ENCODE measurements around the gene DES.

DES gene

GRCh38 chr2:219422952-219423534, 4.9 kb downstream of the DES start:
- no peak for DNase-seq

GRCh38 chr2:219423652-219424377, 5.6 kb downstream of the DES start:
- DNase-seq: no peak

- DNase-seq: no peak
Observed at GRCh38 chr2:219425238-219426067, 7.3 kb downstream of the DES start.

DNA sequence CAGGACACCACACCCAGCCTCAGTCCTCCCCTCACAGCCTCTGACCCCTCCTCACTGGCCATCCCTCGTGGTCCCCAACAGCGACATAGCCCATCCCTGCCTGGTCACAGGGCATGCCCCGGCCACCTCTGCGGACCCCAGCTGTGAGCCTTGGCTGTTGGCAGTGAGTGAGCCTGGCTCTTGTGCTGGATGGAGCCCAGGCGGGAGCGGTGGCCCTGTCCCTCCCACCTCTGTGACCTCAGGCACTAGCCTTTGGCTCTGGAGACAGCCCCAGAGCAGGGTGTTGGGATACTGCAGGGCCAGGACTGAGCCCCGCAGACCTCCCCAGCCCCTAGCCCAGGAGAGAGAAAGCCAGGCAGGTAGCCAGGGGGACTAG, 7.9 kb downstream of the DES start:
- no peak for DNase-seq

DNA sequence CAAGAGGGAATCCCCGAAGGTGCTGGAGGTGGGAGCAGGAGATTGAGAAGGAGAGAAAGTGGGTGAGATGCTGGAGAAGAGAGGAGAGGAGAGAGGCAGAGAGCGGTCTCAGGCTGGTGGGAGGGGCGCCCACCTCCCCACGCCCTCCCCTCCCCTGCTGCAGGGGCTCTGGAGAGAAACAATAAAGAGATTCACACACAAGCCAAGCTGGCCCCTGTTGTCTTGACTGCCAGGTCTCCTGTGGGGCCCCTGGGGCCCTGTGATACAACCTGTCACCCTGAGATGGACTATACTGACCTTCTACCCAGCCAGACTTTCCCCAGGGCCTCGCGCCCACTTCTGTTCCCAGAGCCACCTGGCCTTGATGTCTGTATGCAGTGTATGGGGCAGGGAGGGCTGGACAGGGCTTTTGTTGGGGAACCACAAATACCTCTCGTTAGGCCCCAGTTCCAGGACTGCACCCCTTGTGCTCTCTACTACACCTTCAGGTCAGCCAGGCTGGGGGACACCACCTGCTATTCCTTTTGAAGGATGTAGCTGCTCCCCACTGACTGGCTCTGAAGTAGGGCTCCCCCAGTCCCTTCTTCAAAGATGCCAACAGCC, 8.5 kb downstream of the DES start:
- no peak for DNase-seq

- DNase-seq: no peak
Observed at GRCh38 chr2:219428469-219428868, 10.3 kb downstream of the DES start.

DNA sequence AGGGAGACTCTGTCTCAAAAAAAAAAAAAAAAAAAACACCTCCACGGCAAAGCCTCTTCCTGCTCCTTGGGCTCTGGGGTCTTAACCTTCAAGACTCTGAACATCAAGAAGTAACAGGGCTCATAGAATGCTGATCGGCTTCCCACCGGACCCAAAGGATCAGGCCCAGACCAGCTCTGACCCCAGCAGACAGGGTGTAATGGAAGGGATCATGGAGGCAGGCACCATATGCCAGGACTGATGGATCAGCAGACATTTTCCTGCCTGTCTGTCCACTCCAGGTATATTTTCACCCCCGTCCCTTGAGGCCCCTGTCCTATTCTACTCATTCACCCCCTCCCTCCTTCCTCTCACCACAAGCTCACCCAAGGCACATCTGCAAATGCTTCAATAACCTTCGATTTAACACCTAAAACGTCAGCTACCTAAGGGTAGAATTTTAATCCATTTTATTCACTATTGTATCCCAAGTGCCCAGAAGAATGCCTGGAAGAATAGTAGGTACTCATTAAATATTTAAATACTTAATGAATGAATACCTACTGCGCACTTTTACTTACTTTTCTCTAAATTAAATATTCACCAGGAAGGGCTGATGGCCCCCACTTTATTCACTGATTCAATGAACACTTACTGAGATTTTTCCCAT, 11.9 kb downstream of the DES start:
- DNase-seq: no peak

- DNase-seq: no peak
Observed at GRCh38 chr2:219430633-219431615, 12.7 kb downstream of the DES start.

- no peak for DNase-seq
Observed at GRCh38 chr2:219433666-219434467, 15.7 kb downstream of the DES start.

GRCh38 chr2:219434468-219434717, 16.2 kb downstream of the DES start:
- DNase-seq: no peak

- DNase-seq: no peak
Observed at GRCh38 chr2:219434718-219435525, 16.7 kb downstream of the DES start, which contains the start of gene SPEG. TSS of gene SPEG (plus strand) at chr2:219434843. CDS start at chr2:219434978, 135 bp downstream.

GRCh38 chr2:219435701-219436100, 17.5 kb downstream of the DES start:
- no peak for DNase-seq

GRCh38 chr2:219436491-219436890, 18.3 kb downstream of the DES start:
- no peak for DNase-seq

DNA sequence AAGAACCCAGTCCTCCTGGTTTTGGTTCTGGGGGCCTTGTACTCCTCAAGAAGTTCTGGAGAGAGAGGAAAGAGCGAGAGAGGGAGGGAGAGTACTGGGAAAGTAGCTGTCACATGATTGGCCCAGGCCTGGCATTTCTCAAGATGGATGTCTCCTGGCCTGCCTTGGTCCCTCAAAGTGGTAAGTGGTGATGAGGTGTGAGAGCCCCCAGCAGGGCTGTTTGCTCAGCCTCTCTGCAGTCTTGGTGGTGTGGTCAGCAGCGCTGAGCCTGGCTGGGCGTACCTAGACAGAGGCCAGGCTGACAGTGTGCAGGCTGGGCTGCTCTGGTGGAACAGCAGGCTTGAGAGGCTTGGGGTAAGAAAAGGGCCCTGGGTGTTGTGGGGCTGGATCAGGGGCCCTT, 19.0 kb downstream of the DES start:
- no peak for DNase-seq

DNA sequence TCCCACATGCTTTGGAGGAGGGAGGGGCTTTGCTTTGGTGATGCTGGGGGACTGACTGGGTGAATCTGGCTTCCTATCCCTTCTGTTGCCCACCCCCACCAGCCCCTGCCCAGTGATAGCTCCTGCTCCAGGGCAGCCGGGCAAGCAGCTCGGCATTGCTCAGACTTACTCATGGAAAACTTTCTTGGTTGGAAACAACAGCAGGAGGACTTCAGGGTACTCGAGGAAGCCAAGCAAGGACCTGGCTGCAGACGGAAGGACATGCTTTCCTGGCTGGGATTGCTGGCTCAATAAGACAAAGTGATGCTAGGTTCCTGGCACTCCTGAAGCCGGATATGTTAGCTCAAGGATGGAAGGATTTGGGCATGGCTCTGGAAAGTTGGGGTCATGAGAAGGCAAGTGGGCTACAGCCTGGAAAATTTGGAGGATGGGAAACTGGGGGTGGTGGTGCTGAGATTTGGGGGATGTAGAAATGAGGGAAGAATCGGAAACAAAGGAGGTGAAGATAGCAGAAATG, 19.6 kb downstream of the DES start:
- DNase-seq: no peak

GRCh38 chr2:219438453-219438852, 20.3 kb downstream of the DES start:
- no peak for DNase-seq

DNA sequence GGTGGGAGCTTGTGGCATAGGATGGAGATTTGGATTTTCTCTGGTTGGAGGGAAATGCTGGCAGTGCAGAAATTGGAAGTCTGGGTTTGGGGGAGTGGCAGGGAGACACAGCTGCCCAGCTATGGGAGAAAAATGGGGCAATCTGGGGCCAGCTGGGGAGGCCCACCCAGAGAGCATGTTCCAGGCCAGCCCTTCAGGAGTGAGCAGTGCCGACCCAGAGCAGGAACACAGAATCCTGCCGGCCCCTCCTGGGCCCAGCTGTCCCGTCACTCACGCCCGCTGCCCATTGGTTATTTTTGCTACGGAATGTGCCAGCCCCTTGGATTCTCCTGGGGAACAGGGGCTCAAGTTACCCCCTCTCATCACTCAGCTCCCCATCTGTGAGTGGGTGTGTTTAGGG, 21.3 kb downstream of the DES start:
- DNase-seq: no peak

DNA sequence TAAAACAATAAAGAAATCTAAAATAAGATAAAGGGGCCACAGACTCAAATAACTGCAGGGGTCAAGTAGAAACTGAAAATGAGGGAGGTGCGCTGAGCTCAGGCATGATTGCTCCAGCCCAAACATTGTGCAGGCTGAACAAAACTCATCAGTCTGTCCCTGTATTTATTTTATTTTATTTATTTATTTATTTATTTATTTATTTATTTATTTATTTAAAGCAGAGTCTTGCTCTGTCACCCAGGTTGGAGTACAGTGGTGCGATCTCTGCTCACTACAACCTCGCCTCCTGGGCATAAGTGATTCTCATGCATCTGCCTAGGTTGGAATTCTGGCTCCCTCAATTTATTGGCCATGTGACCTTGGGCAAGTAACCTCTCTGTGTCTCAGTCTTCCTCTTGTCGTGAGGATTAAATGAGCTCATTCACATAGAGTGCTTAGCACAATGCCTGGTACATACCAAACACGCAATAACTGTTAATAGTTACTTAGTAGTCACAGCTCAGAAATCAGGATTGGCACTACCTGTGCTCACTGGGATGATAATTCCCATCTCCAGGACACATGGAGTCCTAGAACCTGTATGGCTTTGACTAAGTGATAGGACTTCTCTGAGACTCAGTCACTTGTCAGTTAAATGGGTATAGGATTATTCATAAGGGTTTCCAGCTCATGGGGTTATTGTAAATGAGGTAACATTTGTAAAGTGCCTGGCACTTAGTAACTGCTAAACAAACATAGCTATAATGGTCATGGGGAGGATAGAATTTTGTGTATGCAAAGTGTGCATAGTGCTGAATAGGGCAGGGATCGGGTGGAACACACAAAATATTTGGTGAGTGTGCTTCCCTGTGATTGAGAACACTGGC, 22.4 kb downstream of the DES start:
- no peak for DNase-seq

All from activated gamma-delta T cell treated with Interleukin-2 at 50 U/mL for 16 hours (primary cell).